Heart left ventricle (tissue), 16 donors: ENCODE results near the gene IRF1. TPM values are rescaled to one million over a fixed set of nuclear protein-coding genes. Genes with fewer than 3 reads are reported as not detected.

Experiments
- ATAC-seq, 4 donors: fragments of 200-7000 bp; cut with Tn5 transposase; one replicate each; pipeline ENCODE4 v1.9.1; 2020 to 2022; ENCODE audit warnings: moderate library complexity in 4 of 4, mild to moderate bottlenecking in 3 of 4, moderate number of reproducible peaks in 1 of 4
- DNase-seq, 5 donors: peaks; one replicate each; pipeline ENCODE4 v3.0.0-alpha.2; 2020
- H3K27ac ChIP-seq, 12 donors: fragments of 200-600 bp; sonication (generic) in 4 of 12; one replicate each; pipeline versions ENCODE4 v1.5.0 to v1.8.0; 2016 to 2022; ENCODE audit warnings: mild to moderate bottlenecking in 2 of 12
- H3K27me3 ChIP-seq, 9 donors: fragments of 200-600 bp; sonication (generic) in 2 of 9; one replicate each; pipeline versions ENCODE4 v1.5.1 to v1.8.0; 2016 to 2022; ENCODE audit warnings: mild to moderate bottlenecking in 3 of 9
- H3K36me3 ChIP-seq, 9 donors: fragments of 200-600 bp; sonication (generic) in 2 of 9; one replicate each; pipeline versions ENCODE4 v1.5.0 to v1.8.0; 2018 to 2022; ENCODE audit warnings: mild to moderate bottlenecking in 2 of 9
- H3K4me1 ChIP-seq, 12 donors: fragments of 200-600 bp; sonication (generic) in 4 of 12; one replicate each; pipeline versions ENCODE4 v1.5.0 to v1.8.0; 2016 to 2022; ENCODE audit warnings: mild to moderate bottlenecking in 3 of 12
- H3K4me3 ChIP-seq, 12 donors: fragments of 200-600 bp; sonication (generic) in 4 of 12; one replicate each; pipeline versions ENCODE4 v1.5.0 to v1.8.0; 2017 to 2022; ENCODE audit warnings: mild to moderate bottlenecking in 9 of 12, moderate library complexity in 4 of 12
- H3K9me3 ChIP-seq, 12 donors: fragments of 200-600 bp; sonication (generic) in 4 of 12; one replicate each; pipeline versions ENCODE4 v1.5.0 to v1.8.0; 2016 to 2022; ENCODE audit warnings: mild to moderate bottlenecking in 1 of 12
- CTCF ChIP-seq, 12 donors: fragments of 200-600 bp; sonication (generic) in 4 of 12; IDR thresholded peaks; one replicate each; pipeline versions ENCODE4 v1.5.0 to v1.8.0; 2018 to 2022; ENCODE audit warnings: antibody characterized with exemption in 12 of 12, mild to moderate bottlenecking in 5 of 12
- POLR2A ChIP-seq, 2 donors: fragments of 450-650 bp; IDR thresholded peaks; one replicate each; pipeline ENCODE4 v1.6.1; 2017; ENCODE audit warnings: antibody characterized with exemption in 2 of 2, mild to moderate bottlenecking in 2 of 2, moderate library complexity in 2 of 2
- WGBS, 4 donors: extraction: QIAGEN DNeasy Blood & Tissue Kit in 2 of 4; methylation state at CpG; one replicate each; pipeline versions ENCODE4 v1.1.5 to v1.1.7; 2013 to 2018; 5-methylcytosine and 5-hydroxymethylcytosine counted together
- intact Hi-C, 10 donors: fragments of 100-400 bp; cut with DNase I; formaldehyde crosslinking; loops; one replicate each; pipeline versions ENCODE4 v1.11.1 to v1.14.2; 2022
- polyA plus RNA-seq, 2 donors: library from polyadenylated mRNA; stranded (reverse); fragments of 200-250 nt; gene quantifications; one replicate each; pipeline ENCODE4 v1.2.3, GENCODE V29; 2013
- total RNA-seq, 9 donors: library from RNA; depleted of rRNA in 2 of 9; stranded (reverse); fragments of >200 nt in 2 of 9; fragmentation: NEBNext Ultra II Directional in 3 of 9; extraction: Animal tissue kit (Norgen Biotek cat#: 25700) in 3 of 9; gene quantifications; one replicate each; pipeline versions ENCODE4 v1.1.0 to v1.2.4, GENCODE V29; 2016 to 2023
- donor health status: ischemic (EF 13 %, LVEDD 7.1; RV severe dilation, severe dysfunction).
- donor health status: healthy with polysubstance abuse.
- donor health status: DM: no; HTN: yes; CAD: no.
- donor health status: DM: no; HTN: no; CAD: no.
- donor health status: ischemic (EF 25% LVEDD 6.9; RV normal size, moderate dysfunction).
- donor health status: ischemic (EF 25% LVEDD 5.7; RV mildly dilated, moderate dysfunction).
- donor health status: healthy.
- donor health status: DM: yes; HTN: yes; CAD: no.
- donor health status: ischemic (EF 35%, LVEDD 5.7; RV mildly dilated, moderate dysfunction).
- donor health status: nonischemic (EF 11% LVEDD 7.7; RV severe dilation, severe dysfunction).
- donor health status: DM: yes; HTN: yes; CAD: no.
- donor health status: PGD.
- donor health status: ischemic (EF 29% LVEDD 5.4; RV normal size, mild dysfunction).
- donor health status: nonischemic (EF 23%, LVEDD 6.1; RV moderate dilation, normal function).

The IRF1 gene
- total and polyA plus RNA-seq, 11 donors: 7.5 to 190 (median 18.4) TPM

GRCh38 chr5:132475497-132475882 lies 15.1 kb downstream of the IRF1 start:
- Histone ChIP-seq H3K4me3 (no peak overlapping the region), H3K9me3 (no peaks in the 10 kb centered on the region), H3K36me3 (peaks cover 0 to 12% (median 1%) of the 10 kb centered on the region in 9 donors), H3K4me1 (peaks cover 7 to 93% (median 60%) of the 10 kb centered on the region in 12 donors), H3K27me3 (no peaks in the 10 kb centered on the region), H3K27ac (peak overlapping the region; percentile 69 to 89 (median 84))
- DNase-seq: peak in 2 of 5 donors; percentile 31 to 63
- TF ChIP-seq CTCF (IDR thresholded peaks at IDR 0.05): no peak
- no peak for TF ChIP-seq POLR2A (IDR thresholded peaks at IDR 0.05)
- ATAC-seq: peak; percentile 56 to 60 (median 58)
- intact Hi-C loops: no loop called here
- 33 to 43% (median 36%) methylated on average over 6 of the region's 6 CpGs for WGBS, 4 donors

GRCh38 chr5:132474881-132475496 lies 15.6 kb downstream of the IRF1 start:
- DNase-seq (peak in 2 of 5 donors; percentile 24 to 40), ATAC-seq (peak in 1 of 4 donors; percentile 1)
- TF ChIP-seq CTCF (IDR thresholded peaks at IDR 0.05): no peak
- no peak for TF ChIP-seq POLR2A (IDR thresholded peaks at IDR 0.05)
- H3K4me3 ChIP-seq: no peak overlapping the region
- 48 to 71% (median 56%) methylated on average over 4 of the region's 4 CpGs for WGBS, 4 donors
- H3K27ac ChIP-seq: peak overlapping the region; percentile 69 to 89 (median 84)
- peaks cover 0 to 16% (median 3%) of the 10 kb centered on the region in 9 donors for H3K36me3 ChIP-seq
- no peaks in the 10 kb centered on the region for H3K9me3 ChIP-seq
- H3K27me3 ChIP-seq: no peaks in the 10 kb centered on the region
- intact Hi-C loops: no loop called here
- peaks cover 7 to 95% (median 65%) of the 10 kb centered on the region in 12 donors for H3K4me1 ChIP-seq

GRCh38 chr5:132474131-132474723 lies 16.3 kb downstream of the IRF1 start:
- WGBS, 4 donors: 97 to 100% (median 97%) methylated on average over 3 of the region's 3 CpGs
- no peaks in the 10 kb centered on the region for H3K27me3 ChIP-seq
- peaks cover 0 to 18% (median 3%) of the 10 kb centered on the region in 9 donors for H3K36me3 ChIP-seq
- TF ChIP-seq CTCF (IDR thresholded peaks at IDR 0.05) (no peak), POLR2A (IDR thresholded peaks at IDR 0.05) (no peak)
- peaks cover 7 to 95% (median 65%) of the 10 kb centered on the region in 12 donors for H3K4me1 ChIP-seq
- peaks cover 0 to under 1% (median 0%) of the 10 kb centered on the region in 12 donors for H3K9me3 ChIP-seq
- DNase-seq (peak in 1 of 5 donors; percentile 14), ATAC-seq (no peak)
- peak overlapping the region in 10 of 12 donors; percentile 72 to 89 (median 86) for H3K27ac ChIP-seq
- no peak overlapping the region for H3K4me3 ChIP-seq
- intact Hi-C loops: no loop called here

- intact Hi-C loops: no loop called here
- ATAC-seq (no peak), DNase-seq (peak in 2 of 5 donors; percentile 5 to 10)
- WGBS, 4 donors: 77 to 95% (median 86%) methylated on average over 1 of the region's 1 CpG
- Histone ChIP-seq H3K4me1 (peaks cover 7 to 95% (median 62%) of the 10 kb centered on the region in 12 donors), H3K27ac (peak overlapping the region in 9 of 12 donors; percentile 3 to 87 (median 35)), H3K9me3 (peaks cover 0 to 6% (median 0%) of the 10 kb centered on the region in 12 donors), H3K27me3 (no peaks in the 10 kb centered on the region), H3K36me3 (peaks cover 0 to 18% (median 3%) of the 10 kb centered on the region in 9 donors), H3K4me3 (no peak overlapping the region)
- TF ChIP-seq POLR2A (IDR thresholded peaks at IDR 0.05): no peak
- TF ChIP-seq CTCF (IDR thresholded peaks at IDR 0.05): no peak
These were observed 16.9 kb downstream of the IRF1 start for GRCh38 chr5:132473668-132474067.
